ENCODE measurements around the gene HPCA.

HPCA gene

GRCh38 chr1:32870615-32871363 lies 15.5 kb upstream of the HPCA start, which contains the start of gene FNDC5:
TSS of gene FNDC5 (minus strand) at chr1:32870912.
- in situ Hi-C loops (cut with MboI; ENCODE audit: low sequenced_read_pairs): no loop called here

- in situ Hi-C loops (cut with MboI; ENCODE audit: low sequenced_read_pairs): no loop called here
These were observed 14.7 kb upstream of the HPCA start for GRCh38 chr1:32871364-32872191.

GRCh38 chr1:32872192-32872460 lies 14.2 kb upstream of the HPCA start:
- in situ Hi-C loops (cut with MboI; ENCODE audit: low sequenced_read_pairs): no loop called here

- in situ Hi-C loops (cut with MboI; ENCODE audit: low sequenced_read_pairs): no loop called here
These were observed 12.8 kb upstream of the HPCA start for GRCh38 chr1:32873484-32873883.

- in situ Hi-C loops (cut with MboI; ENCODE audit: low sequenced_read_pairs): no loop called here
These were observed 11.2 kb upstream of the HPCA start for GRCh38 chr1:32874860-32875752.

GRCh38 chr1:32876341-32877210 lies 9.7 kb upstream of the HPCA start:
- in situ Hi-C loops (cut with MboI; ENCODE audit: low sequenced_read_pairs): no loop called here

GRCh38 chr1:32877211-32878110 lies 8.8 kb upstream of the HPCA start:
- in situ Hi-C loops (cut with MboI; ENCODE audit: low sequenced_read_pairs): no loop called here

- in situ Hi-C loops (cut with MboI; ENCODE audit: low sequenced_read_pairs): no loop called here
These were observed 8.1 kb upstream of the HPCA start for GRCh38 chr1:32878183-32878582.

GRCh38 chr1:32878637-32879041 lies 7.7 kb upstream of the HPCA start:
- in situ Hi-C loops (cut with MboI; ENCODE audit: low sequenced_read_pairs): no loop called here

- in situ Hi-C loops (cut with MboI; ENCODE audit: low sequenced_read_pairs): no loop called here
These were observed 5.0 kb upstream of the HPCA start for GRCh38 chr1:32881291-32881690.

- in situ Hi-C loops (cut with MboI; ENCODE audit: low sequenced_read_pairs): no loop called here
These were observed 4.1 kb upstream of the HPCA start for GRCh38 chr1:32881871-32882850.

GRCh38 chr1:32883338-32884031 lies 2.8 kb upstream of the HPCA start:
- in situ Hi-C loops (cut with MboI; ENCODE audit: low sequenced_read_pairs): no loop called here

- in situ Hi-C loops (cut with MboI; ENCODE audit: low sequenced_read_pairs): no loop called here
These were observed 2.3 kb upstream of the HPCA start for GRCh38 chr1:32884032-32884372.

GRCh38 chr1:32884726-32885125 lies 1.6 kb upstream of the HPCA start:
- in situ Hi-C loops (cut with MboI; ENCODE audit: low sequenced_read_pairs): no loop called here

- in situ Hi-C loops (cut with MboI; ENCODE audit: low sequenced_read_pairs): no loop called here
These were observed 651 bp upstream of the HPCA start for GRCh38 chr1:32885676-32886003.

GRCh38 chr1:32886828-32887414 lies 630 bp downstream of the HPCA start:
- in situ Hi-C loops (cut with MboI; ENCODE audit: low sequenced_read_pairs): no loop called here

GRCh38 chr1:32887623-32888022 lies 1.3 kb downstream of the HPCA start:
- in situ Hi-C loops (cut with MboI; ENCODE audit: low sequenced_read_pairs): no loop called here

GRCh38 chr1:32888134-32888533 lies 1.8 kb downstream of the HPCA start:
- in situ Hi-C loops (cut with MboI; ENCODE audit: low sequenced_read_pairs): no loop called here
